HuH-7 (cell line): ENCODE results near the gene DLX6.

ENCODE experiments used
- DNase-seq: peaks from one replicate; pipeline ENCODE4 v3.0.0; 2011; ENCODE audit warnings: low spot score

DLX6 gene

GRCh38 chr7:96995406-96996110 is 9.8 kb upstream of the DLX6 start:
- DNase-seq = no peak

GRCh38 chr7:96996111-96996957 is 9.0 kb upstream of the DLX6 start:
- DNase-seq = no peak

GRCh38 chr7:96996958-96997511 is 8.3 kb upstream of the DLX6 start:
- no peak for DNase-seq

GRCh38 chr7:96997512-96998032 is 7.8 kb upstream of the DLX6 start:
- DNase-seq = no peak

- DNase-seq = no peak
These were observed 7.0 kb upstream of the DLX6 start for GRCh38 chr7:96998333-96998732.

GRCh38 chr7:96998744-96999143 is 6.6 kb upstream of the DLX6 start:
- DNase-seq = no peak

GRCh38 chr7:97001221-97001620 is 4.1 kb upstream of the DLX6 start:
- DNase-seq = no peak

GRCh38 chr7:97001656-97002554 is 3.4 kb upstream of the DLX6 start:
- no peak for DNase-seq

GRCh38 chr7:97002555-97003261 is 2.6 kb upstream of the DLX6 start:
- DNase-seq = no peak

GRCh38 chr7:97003262-97004246 is 1.8 kb upstream of the DLX6 start:
- no peak for DNase-seq

GRCh38 chr7:97004247-97005182 is 838 bp upstream of the DLX6 start:
- DNase-seq = no peak

GRCh38 chr7:97006055-97006815 is 882 bp downstream of the DLX6 start:
- DNase-seq = peak; percentile 90

GRCh38 chr7:97006816-97007582 is 1.6 kb downstream of the DLX6 start:
- DNase-seq = no peak

- DNase-seq = no peak
These were observed 2.2 kb downstream of the DLX6 start for GRCh38 chr7:97007583-97007861.

GRCh38 chr7:97008275-97008917 is 3.0 kb downstream of the DLX6 start:
- no peak for DNase-seq

- DNase-seq = no peak
These were observed 4.7 kb downstream of the DLX6 start for GRCh38 chr7:97009753-97010732.
